ENCODE data around the gene LAGE3. TPM values are rescaled to one million over a fixed set of nuclear protein-coding genes. Genes with fewer than 3 reads are reported as not detected.

LAGE3 gene, protein sequence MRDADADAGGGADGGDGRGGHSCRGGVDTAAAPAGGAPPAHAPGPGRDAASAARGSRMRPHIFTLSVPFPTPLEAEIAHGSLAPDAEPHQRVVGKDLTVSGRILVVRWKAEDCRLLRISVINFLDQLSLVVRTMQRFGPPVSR
- total RNA-seq (32.2 and 40.0 TPM in 2 replicates), polyA plus RNA-seq (49.4 and 50.8 TPM in 2 replicates)

DNA sequence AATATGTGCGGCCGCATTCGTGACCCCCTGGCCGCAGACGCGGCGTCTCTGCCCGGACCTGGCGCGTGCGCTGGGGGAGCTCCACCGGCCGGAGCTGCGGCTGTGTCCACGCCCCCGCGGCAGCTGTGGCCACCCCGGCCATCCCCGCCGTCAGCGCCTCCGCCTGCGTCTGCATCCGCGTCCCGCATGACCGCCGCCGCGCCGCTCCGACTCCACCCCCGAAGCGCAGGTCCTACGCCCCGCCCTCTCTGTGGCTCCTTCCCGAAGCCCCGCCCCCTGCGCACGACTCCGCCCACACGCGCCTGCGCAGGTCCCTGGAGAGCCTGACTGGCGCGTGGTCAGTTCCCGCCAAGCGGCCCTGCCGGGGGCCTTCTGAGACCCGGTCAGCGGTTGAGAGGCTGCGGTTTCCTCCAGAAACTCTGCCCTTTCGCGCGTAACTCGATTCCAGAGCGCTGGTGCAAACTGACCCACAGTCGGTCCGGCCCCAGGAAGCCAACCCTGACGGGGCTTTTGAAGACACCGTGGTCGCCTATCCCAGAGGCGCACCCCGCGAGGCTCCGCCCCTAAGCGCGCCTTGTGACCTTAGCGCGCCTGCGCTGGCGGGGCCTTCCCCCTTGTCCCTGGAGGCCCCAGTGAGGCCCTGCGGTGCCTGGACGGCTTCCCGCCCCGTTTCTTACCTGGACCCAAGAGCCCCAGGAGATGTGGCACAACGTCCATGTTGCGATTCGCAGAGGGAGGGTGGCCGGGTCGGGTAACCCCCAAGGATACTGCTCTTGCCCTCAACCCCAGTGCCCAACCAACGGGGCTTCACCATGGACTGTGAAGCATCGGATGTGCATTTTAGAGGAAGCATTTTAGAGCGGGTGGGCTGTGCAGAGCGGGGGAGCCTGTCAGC, at the start of gene LAGE3:
TSS of gene LAGE3 (minus strand) at position 554 of the 895 bp plus-strand sequence. CDS start at position 188, 366 bp downstream.
- Histone ChIP-seq H2AFZ (peak within 1 kb of the TSS; percentile 40), H3K4me1 (ENCODE audit: insufficient read depth) (no peaks in the 10 kb centered on the region), H3K9me3 (ENCODE audit: low read depth) (no peaks in the 10 kb centered on the region), H3K36me3 (replicated peaks; ENCODE audit: insufficient read depth, low read depth) (no peaks in the 10 kb centered on the region), H3K27ac (peak within 1 kb of the TSS; percentile 82), H3K27me3 (no peaks in the 10 kb centered on the region), H4K20me1 (ENCODE audit: insufficient read depth, poor library complexity, severe bottlenecking) (no peaks in the 10 kb centered on the region), H3K79me2 (no peaks in the 10 kb centered on the region), H3K4me3 (peak within 1 kb of the TSS; percentile 39), H3K4me2 (peak within 1 kb of the TSS; percentile 85), H3K9me2 (replicated peaks; ENCODE audit: insufficient read depth) (no peaks in the 10 kb centered on the region)
- TF ChIP-seq, protein P1, sequence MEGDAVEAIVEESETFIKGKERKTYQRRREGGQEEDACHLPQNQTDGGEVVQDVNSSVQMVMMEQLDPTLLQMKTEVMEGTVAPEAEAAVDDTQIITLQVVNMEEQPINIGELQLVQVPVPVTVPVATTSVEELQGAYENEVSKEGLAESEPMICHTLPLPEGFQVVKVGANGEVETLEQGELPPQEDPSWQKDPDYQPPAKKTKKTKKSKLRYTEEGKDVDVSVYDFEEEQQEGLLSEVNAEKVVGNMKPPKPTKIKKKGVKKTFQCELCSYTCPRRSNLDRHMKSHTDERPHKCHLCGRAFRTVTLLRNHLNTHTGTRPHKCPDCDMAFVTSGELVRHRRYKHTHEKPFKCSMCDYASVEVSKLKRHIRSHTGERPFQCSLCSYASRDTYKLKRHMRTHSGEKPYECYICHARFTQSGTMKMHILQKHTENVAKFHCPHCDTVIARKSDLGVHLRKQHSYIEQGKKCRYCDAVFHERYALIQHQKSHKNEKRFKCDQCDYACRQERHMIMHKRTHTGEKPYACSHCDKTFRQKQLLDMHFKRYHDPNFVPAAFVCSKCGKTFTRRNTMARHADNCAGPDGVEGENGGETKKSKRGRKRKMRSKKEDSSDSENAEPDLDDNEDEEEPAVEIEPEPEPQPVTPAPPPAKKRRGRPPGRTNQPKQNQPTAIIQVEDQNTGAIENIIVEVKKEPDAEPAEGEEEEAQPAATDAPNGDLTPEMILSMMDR (IDR thresholded peaks at IDR 0.05; ENCODE audit: poor library complexity), result no peak
- TF ChIP-seq EZH2 (IDR thresholded peaks at IDR 0.05; ENCODE audit: borderline replicate concordance) (no peak), EZH2phosphoT487 (IDR thresholded peaks at IDR 0.05; ENCODE audit: low read depth, severe bottlenecking, unreplicated experiment) (no peak)
- 48% methylated on average over 57 of the region's 85 CpGs for WGBS (ENCODE audit: low lambda C conversion rate, missing lambda C conversion rate)
- peak; percentile 94 for DNase-seq (ENCODE audit: low spot score)

DNA sequence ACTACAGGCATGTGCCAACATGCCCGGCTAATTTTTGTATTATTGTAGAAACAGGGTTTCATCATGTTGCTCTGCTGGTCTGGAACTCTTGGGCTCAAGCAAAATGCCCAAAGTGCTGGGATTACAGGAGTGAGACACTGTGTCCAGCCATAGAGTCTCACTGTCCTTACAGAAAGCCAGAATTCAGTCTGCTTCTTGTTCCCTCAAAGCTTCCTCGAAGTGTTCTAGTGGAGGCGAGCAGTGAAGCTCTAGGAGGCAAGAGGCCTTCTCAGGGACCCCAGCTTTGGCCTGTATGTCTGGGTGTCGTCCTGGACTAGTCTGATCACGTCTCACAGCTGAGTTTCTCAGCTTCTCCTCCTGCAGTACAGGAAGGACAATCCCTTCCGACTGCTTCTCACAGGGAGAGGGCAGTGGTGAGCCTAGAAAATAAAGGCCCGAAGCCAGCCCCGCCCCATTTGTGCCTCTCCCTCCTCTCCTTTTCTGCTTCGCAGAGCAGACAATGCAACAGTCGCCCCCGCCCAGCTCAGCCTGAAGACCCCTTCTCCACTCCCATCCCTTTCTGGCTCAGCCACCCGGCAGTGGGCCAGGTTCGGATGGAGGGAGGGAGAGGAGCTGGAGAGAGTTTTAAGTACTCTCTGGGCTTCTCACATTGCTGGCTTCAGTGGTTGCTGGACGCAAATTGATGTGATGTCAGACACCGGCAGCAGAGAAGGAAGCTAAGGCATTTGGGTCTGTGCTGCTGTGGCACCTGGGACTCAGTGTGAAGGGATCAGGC, 48.0 kb upstream of the LAGE3 start:
- no peak overlapping the region for H3K4me3 ChIP-seq
- DNase-seq (ENCODE audit: low spot score), result peak; percentile 90
- peak overlapping the region; percentile 73 for H3K4me2 ChIP-seq

DNA sequence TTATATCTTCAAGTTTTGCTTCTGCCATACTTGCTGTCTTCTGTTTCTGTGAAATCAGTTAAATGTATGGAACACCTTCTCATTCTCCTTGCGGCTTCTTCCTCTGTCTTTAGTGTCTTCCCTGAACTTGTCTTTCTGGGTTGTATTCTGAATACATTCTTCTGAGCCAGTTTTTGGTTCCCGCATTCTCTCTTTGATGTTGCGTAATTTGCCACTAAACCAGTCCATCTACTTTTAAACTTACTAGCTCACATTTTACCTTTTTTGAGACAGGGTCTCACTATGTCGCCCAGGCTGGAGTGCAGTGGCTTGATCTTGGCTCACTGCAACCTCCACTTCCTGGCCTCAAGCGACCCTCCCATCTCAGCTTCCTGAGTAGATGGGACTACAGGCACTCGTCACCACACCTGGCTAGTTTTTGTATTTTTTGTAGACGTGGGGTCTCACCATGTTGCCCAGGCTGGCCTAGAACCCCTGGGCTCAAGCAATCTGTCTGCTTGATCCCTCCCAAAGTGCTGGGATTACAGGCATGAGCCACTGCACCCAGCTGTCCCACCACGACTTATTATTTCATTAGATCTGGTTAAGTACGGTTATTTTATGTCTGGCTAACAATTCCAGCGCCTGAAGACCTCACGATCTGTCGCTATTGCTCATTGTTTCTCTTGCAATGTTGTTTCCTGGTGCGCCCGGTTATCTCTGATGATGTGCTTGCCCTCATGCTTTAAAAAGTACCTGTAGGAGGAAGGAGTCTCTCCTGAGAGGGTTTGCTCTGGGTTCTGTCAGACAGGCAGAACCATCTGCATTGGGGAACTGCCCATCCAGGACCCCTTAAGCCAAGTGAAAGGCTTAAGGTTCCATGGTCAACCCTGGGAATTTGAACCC, 46.8 kb upstream of the LAGE3 start:
- no peaks in the 10 kb centered on the region for H3K9me2 ChIP-seq (replicated peaks; ENCODE audit: insufficient read depth)
- peaks cover 11% of the 10 kb centered on the region for H3K4me1 ChIP-seq (ENCODE audit: insufficient read depth)
- H2AFZ ChIP-seq, result no peak overlapping the region
- no peak overlapping the region for H3K4me2 ChIP-seq
- no peaks in the 10 kb centered on the region for H4K20me1 ChIP-seq (ENCODE audit: insufficient read depth, poor library complexity, severe bottlenecking)
- no peak overlapping the region for H3K4me3 ChIP-seq
- no peaks in the 10 kb centered on the region for H3K9me3 ChIP-seq (ENCODE audit: low read depth)
- DNase-seq (ENCODE audit: low spot score), result no peak
- 85% methylated on average over 14 of the region's 14 CpGs for WGBS (ENCODE audit: low lambda C conversion rate, missing lambda C conversion rate)
- H3K27me3 ChIP-seq, result no peaks in the 10 kb centered on the region
- peak overlapping the region; percentile 96 for H3K27ac ChIP-seq
- no peak for TF ChIP-seq EZH2phosphoT487 (IDR thresholded peaks at IDR 0.05; ENCODE audit: low read depth, severe bottlenecking, unreplicated experiment)
- TF ChIP-seq, protein P1 (IDR thresholded peaks at IDR 0.05; ENCODE audit: poor library complexity), result no peak
- no peak for TF ChIP-seq EZH2 (IDR thresholded peaks at IDR 0.05; ENCODE audit: borderline replicate concordance)
- no peaks in the 10 kb centered on the region for H3K79me2 ChIP-seq
- H3K36me3 ChIP-seq (replicated peaks; ENCODE audit: insufficient read depth, low read depth), result no peaks in the 10 kb centered on the region

More for the DNA sequence above, 48.0 kb upstream of the LAGE3 start:
- Histone ChIP-seq H2AFZ (no peak overlapping the region), H3K27ac (peak overlapping the region; percentile 96), H3K9me3 (ENCODE audit: low read depth) (no peaks in the 10 kb centered on the region), H4K20me1 (ENCODE audit: insufficient read depth, poor library complexity, severe bottlenecking) (no peaks in the 10 kb centered on the region), H3K4me1 (ENCODE audit: insufficient read depth) (peaks cover 11% of the 10 kb centered on the region), H3K36me3 (replicated peaks; ENCODE audit: insufficient read depth, low read depth) (no peaks in the 10 kb centered on the region), H3K27me3 (no peaks in the 10 kb centered on the region), H3K79me2 (no peaks in the 10 kb centered on the region), H3K9me2 (replicated peaks; ENCODE audit: insufficient read depth) (no peaks in the 10 kb centered on the region)
- TF ChIP-seq EZH2phosphoT487 (IDR thresholded peaks at IDR 0.05; ENCODE audit: low read depth, severe bottlenecking, unreplicated experiment), result no peak
- TF ChIP-seq, protein P1 (IDR thresholded peaks at IDR 0.05; ENCODE audit: poor library complexity), result peak; percentile 44
- WGBS (ENCODE audit: low lambda C conversion rate, missing lambda C conversion rate), result 39% methylated on average over 15 of the region's 15 CpGs

Data from hepatocyte (in vitro differentiated cells).